ENCODE measurements around the gene PARP6.
A peak's percentile ranks its signal among the peaks of the same experiment; 100 is the strongest.
"Not testable (repeated sequence)": the region's sequence is repeated elsewhere in the genome, so short reads cannot be mapped to it uniquely, and the experiment has no call there.

Gene PARP6

DNA sequence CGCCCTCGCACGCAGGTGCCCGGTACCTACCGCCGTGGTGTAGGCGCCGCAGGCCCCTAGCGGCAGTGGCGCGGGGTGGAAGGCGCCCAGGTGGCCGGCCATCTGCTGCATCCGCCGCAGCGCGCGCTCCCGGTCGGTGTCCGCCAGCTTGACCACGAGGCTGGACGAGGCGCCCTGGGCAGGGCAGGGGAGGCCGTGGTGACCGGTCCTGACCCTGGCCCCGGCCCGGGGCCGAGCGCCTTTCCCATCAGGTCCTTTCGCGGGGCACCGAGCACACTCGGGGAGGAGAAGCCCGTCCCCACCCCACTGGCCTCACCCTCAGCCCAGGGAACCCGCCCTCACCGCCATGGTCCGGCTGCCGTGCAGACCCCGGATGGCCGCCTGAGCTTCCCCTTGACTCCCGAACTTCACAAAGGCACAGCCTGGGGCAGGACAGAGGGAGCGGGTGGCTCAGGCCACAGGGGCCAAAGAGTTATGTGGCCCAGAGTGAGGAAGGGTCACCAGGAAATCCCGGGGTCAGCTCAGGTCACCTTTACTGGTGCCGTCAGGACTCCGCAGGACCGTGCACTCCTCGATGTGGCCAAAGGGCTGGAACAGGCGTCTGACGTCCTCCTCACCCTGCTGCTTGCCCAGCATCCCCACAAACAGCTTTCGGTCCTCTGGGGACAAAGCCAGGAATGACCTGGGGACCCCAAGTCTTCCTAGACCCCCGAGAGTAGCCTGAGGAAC, 17.4 kb upstream of the PARP6 start:
- H3K36me3 ChIP-seq (ENCODE audit: insufficient read depth, low read length): no peaks in the 10 kb centered on the region
- no peaks in the 10 kb centered on the region for H3K9me3 ChIP-seq (ENCODE audit: low read length)
- H3K27me3 ChIP-seq (ENCODE audit: insufficient read depth, low read length): no peaks in the 10 kb centered on the region
- no peak overlapping the region for H2AFZ ChIP-seq (ENCODE audit: low read depth, low read length)
- no peak overlapping the region for H3K4me3 ChIP-seq (ENCODE audit: low read length)
- H3K4me1 ChIP-seq (ENCODE audit: insufficient read depth, low read length): no peaks in the 10 kb centered on the region

DNA sequence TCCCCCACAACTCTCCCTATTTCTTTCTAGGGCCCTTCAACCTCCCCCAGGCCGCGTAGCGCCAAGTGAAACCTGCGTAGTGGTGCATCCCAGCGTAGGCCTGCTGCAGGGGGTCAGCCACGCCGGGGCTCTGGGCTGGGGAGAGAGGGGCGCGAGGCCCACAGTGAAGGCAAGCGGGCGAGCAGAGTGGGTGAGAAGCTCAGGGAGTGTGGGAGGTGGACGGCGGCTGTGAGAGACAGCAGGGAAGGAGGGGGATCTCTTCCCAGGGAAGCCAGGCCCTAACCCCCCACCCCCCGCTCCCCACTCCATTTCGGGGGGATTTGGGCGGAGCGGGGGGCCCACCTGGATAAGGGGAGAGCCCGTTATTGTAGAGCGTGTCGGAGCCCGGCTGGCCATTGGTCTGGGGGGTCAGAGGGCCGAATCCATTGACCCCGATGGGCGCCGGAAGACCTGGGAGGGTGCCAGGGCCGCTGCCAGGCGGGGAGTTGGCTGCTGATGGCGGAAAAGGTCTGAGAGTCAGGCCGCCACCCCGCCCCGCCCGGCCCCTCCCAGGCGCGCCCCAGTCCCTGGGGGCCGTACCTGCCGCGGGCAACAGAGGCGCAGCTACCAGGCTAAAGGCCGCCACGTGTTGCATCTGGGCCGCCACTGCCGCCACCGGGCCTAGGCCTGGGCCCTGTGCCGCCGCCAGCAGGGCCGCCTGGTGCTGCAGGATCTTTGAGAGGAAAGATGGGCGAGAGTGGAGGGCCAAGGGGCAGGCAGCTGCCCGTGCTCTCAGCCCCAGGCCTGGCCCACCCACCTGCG, 16.6 kb upstream of the PARP6 start:
- H2AFZ ChIP-seq (ENCODE audit: low read depth, low read length): no peak overlapping the region

DNA sequence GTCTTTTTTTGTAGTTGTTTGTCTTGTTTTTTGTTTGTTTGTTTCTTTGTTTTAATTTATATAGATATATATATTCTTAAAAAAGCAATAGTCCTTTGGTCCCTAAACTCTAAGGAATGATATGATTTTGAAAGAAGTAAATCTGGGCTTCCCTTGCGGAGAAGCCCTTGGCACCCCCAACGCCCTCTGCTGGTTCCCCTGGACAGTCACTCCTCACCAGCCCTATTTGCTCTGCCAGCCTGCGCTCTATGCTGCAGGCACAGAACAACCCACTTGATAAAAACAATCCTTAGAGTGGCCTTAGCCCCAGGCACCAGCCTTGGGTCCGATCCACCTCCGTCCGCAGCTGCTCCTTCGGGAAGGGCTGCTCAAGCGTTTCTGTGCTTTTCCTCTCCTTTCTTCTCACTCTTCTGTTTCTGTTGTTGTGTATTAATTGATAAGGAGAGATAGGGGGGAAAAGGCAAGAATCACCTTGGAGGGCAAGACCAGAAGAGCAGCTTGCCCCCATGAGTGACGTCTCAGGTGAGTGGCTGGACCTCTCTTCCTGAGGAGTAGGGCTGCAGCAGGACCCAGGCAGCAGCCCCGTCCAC, 13.7 kb upstream of the PARP6 start:
- H3K27me3 ChIP-seq (ENCODE audit: insufficient read depth, low read length): no peaks in the 10 kb centered on the region
- no peaks in the 10 kb centered on the region for H3K4me1 ChIP-seq (ENCODE audit: insufficient read depth, low read length)
- no peak overlapping the region for H2AFZ ChIP-seq (ENCODE audit: low read depth, low read length)
- no peaks in the 10 kb centered on the region for H3K36me3 ChIP-seq (ENCODE audit: insufficient read depth, low read length)
- H3K4me3 ChIP-seq (ENCODE audit: low read length): no peak overlapping the region
- H3K9me3 ChIP-seq (ENCODE audit: low read length): no peaks in the 10 kb centered on the region

More for the DNA sequence above, 16.6 kb upstream of the PARP6 start:
- no peak overlapping the region for H3K4me3 ChIP-seq (ENCODE audit: low read length)
- H3K4me1 ChIP-seq (ENCODE audit: insufficient read depth, low read length): no peaks in the 10 kb centered on the region
- no peaks in the 10 kb centered on the region for H3K9me3 ChIP-seq (ENCODE audit: low read length)
- no peaks in the 10 kb centered on the region for H3K36me3 ChIP-seq (ENCODE audit: insufficient read depth, low read length)
- no peaks in the 10 kb centered on the region for H3K27me3 ChIP-seq (ENCODE audit: insufficient read depth, low read length)

DNA sequence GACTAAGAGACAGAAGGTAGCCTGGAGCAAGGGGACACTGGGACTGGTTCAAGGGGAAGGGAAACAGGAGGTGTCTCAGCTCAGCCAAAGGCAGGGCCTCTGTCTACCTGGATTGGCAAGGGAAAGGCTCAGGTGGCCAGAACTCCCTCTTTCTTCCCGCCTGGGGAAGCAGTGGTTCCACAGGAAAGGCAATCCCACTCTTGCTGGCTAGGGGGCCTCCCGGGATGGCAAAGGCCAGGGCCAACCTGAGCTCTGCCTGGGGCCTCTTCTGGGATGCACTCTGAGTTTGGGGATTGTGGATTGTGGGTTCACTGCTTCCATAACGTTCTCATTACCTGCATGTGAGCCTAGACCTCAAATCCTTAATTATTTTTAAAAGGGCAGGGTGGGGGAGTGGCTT, 13.0 kb upstream of the PARP6 start:
- no peaks in the 10 kb centered on the region for H3K27me3 ChIP-seq (ENCODE audit: insufficient read depth, low read length)
- H3K4me1 ChIP-seq (ENCODE audit: insufficient read depth, low read length): no peaks in the 10 kb centered on the region
- H3K36me3 ChIP-seq (ENCODE audit: insufficient read depth, low read length): no peaks in the 10 kb centered on the region
- H3K4me3 ChIP-seq (ENCODE audit: low read length): no peak overlapping the region
- no peak overlapping the region for H2AFZ ChIP-seq (ENCODE audit: low read depth, low read length)
- H3K9me3 ChIP-seq (ENCODE audit: low read length): no peaks in the 10 kb centered on the region

DNA sequence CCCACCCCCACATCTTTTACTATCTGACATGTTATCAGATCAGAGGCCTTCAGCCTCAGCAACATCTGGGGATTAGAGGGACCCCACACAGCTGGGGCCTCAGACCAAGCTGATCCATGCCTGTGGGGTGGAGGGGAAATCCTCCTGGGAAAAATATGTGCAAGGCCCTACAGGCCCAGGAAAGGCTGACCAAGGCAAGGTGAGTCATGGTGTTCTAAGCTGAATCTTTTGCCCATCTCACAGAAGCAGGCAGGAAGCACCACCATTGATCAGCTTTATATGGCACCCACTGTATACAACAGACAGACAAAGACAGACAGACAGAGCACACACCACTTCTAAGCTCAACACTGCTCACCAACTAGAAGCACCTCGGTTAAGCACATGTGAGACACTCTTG, 12.4 kb upstream of the PARP6 start:
- Histone ChIP-seq H2AFZ (ENCODE audit: low read depth, low read length) (no peak overlapping the region), H3K9me3 (ENCODE audit: low read length) (no peaks in the 10 kb centered on the region), H3K4me3 (ENCODE audit: low read length) (no peak overlapping the region), H3K4me1 (ENCODE audit: insufficient read depth, low read length) (no peaks in the 10 kb centered on the region), H3K36me3 (ENCODE audit: insufficient read depth, low read length) (no peaks in the 10 kb centered on the region), H3K27me3 (ENCODE audit: insufficient read depth, low read length) (no peaks in the 10 kb centered on the region)

DNA sequence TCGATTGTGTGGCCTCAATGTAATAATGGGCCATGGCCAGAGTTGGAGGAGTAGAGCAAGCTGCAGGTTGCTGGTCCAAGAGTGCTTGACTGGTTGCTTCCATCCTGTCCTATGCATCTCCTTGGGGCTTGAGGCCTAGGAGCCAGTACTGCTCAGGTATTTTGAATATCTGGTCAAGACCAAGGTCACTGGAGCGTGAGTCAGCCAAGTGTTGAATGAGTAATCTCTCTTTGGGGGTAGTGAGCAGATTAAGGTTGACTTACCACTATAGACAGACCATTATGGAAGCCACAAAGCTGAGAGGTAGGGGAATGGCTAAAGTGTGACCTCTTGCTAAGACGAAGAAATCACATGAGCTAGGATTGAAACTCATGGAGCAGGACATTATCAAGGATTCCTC, 9.4 kb upstream of the PARP6 start:
- Histone ChIP-seq H3K36me3 (ENCODE audit: insufficient read depth, low read length) (no peaks in the 10 kb centered on the region), H2AFZ (ENCODE audit: low read depth, low read length) (no peak overlapping the region), H3K4me3 (ENCODE audit: low read length) (no peak overlapping the region), H3K9me3 (ENCODE audit: low read length) (no peaks in the 10 kb centered on the region), H3K27me3 (ENCODE audit: insufficient read depth, low read length) (no peaks in the 10 kb centered on the region), H3K4me1 (ENCODE audit: insufficient read depth, low read length) (no peaks in the 10 kb centered on the region)

DNA sequence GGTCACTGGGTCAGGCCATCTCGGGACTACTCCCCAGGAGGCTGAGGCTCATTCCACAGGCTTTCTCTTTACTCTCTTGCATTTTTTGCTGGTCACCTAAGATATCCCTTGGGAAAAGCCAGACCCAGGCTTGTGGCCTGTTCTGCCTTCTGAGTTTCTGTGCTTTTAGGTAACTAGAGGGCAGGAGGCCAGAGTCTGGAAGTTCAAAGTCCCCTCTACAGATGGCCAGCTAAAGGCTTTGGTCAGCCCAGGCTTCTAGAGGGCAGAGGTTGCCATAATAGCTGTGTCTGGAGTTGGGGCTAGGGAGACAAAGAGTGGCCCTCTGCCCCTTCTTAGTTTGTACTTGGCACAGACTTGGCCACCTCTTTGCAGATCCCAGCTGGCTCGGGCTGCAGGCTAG, 8.4 kb upstream of the PARP6 start:
- no peak overlapping the region for H3K4me3 ChIP-seq (ENCODE audit: low read length)
- no peaks in the 10 kb centered on the region for H3K27me3 ChIP-seq (ENCODE audit: insufficient read depth, low read length)
- H3K4me1 ChIP-seq (ENCODE audit: insufficient read depth, low read length): no peaks in the 10 kb centered on the region
- no peaks in the 10 kb centered on the region for H3K36me3 ChIP-seq (ENCODE audit: insufficient read depth, low read length)
- no peak overlapping the region for H2AFZ ChIP-seq (ENCODE audit: low read depth, low read length)
- no peaks in the 10 kb centered on the region for H3K9me3 ChIP-seq (ENCODE audit: low read length)

DNA sequence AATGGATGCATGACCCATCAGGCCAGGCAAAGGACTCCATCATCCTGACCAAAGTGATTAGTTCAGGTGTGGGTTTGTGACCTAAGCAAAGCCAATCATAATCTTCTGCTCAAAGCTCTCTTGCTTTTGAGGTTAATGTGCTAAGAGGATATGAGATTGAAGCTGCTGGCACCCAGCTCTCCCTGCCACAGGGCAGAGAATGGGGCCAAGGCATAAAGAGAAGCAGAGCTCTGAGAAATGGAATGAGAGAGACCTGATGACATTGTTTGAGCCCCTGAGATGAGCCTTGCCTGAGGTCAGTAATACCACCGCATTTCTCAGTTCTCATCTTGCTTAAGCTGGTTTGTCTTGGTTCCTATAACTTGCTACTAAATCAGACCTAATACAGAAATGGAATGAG, 6.4 kb upstream of the PARP6 start:
- Histone ChIP-seq H3K27me3 (ENCODE audit: insufficient read depth, low read length) (no peaks in the 10 kb centered on the region), H3K36me3 (ENCODE audit: insufficient read depth, low read length) (no peaks in the 10 kb centered on the region), H2AFZ (ENCODE audit: low read depth, low read length) (no peak overlapping the region), H3K9me3 (ENCODE audit: low read length) (no peaks in the 10 kb centered on the region), H3K4me3 (ENCODE audit: low read length) (no peak overlapping the region), H3K4me1 (ENCODE audit: insufficient read depth, low read length) (no peaks in the 10 kb centered on the region)

DNA sequence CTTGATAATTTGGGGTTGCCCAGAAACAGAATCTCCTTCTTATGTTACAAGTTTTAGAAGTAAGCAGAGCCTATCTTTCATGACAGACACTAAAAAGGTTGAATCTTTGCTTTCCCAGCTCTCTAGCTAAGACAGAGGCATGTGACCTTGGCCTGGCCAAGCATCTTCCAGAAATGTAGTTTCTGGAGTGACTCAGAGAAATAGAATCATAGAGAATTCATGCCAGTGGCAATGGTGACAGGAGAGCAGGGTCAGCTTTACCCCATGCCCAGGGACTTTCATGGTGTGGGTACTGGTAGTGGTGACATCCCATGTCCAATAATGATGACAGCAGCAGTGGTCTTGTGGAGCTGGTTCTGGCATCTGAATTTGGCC, 4.0 kb upstream of the PARP6 start:
- no peaks in the 10 kb centered on the region for H3K36me3 ChIP-seq (ENCODE audit: insufficient read depth, low read length)
- no peaks in the 10 kb centered on the region for H3K27me3 ChIP-seq (ENCODE audit: insufficient read depth, low read length)
- H3K9me3 ChIP-seq (ENCODE audit: low read length): no peaks in the 10 kb centered on the region
- H3K4me1 ChIP-seq (ENCODE audit: insufficient read depth, low read length): peaks cover 10% of the 10 kb centered on the region
- H2AFZ ChIP-seq (ENCODE audit: low read depth, low read length): no peak overlapping the region
- no peak overlapping the region for H3K4me3 ChIP-seq (ENCODE audit: low read length)

DNA sequence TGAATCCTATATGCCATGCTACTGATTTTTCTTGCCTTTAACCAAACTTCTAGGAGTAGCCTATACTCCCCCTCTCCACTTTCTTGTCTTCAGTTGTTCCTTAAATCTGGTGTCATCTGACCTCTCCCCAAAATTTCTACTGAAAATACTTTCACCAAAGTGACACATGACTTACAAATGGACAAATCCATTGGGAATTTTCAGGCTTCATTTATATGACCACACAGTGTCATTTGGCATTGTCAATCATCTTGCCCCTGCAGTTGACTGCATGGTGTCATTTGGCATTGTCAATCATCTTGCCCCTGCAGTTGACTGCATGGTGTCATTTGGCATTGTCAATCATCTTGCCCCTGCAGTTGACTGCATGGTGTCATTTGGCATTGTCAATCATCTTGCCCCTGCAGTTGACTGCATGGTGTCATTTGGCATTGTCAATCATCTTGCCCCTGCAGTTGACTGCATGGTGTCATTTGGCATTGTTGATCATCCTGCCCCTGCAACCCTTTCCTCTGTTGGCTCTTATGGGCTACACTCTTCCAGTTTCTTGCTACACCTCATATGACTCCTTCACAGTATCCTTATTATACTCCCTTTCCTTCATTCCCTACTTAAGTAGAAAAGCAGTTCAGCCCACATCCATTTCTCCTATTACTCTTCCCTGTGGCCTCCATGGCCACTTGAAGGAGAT, 3.4 kb upstream of the PARP6 start:
- not testable (repeated sequence) for H3K36me3 ChIP-seq (ENCODE audit: insufficient read depth, low read length); H2AFZ ChIP-seq (ENCODE audit: low read depth, low read length); H3K9me3 ChIP-seq (ENCODE audit: low read length); H3K4me3 ChIP-seq (ENCODE audit: low read length); H3K27me3 ChIP-seq (ENCODE audit: insufficient read depth, low read length)
- H3K4me1 ChIP-seq (ENCODE audit: insufficient read depth, low read length): peaks cover 16% of the 10 kb centered on the region

DNA sequence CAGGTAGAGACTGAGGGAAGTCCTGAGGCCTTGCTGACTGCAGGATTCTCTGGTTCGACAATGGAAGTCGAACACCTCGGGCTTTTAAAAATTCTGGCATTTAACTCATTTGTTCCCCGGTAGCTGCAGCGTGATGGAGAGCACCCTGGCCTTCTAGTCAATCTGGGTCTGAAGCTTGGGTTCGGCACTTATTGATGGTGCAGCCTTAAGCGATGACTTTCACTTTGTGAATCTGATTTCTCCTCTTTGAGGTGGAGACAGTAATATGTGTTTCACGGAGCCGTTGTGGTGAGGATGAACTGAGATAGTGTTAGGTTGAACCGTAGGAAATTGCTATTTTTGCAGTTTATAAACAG, 621 bp upstream of the PARP6 start:
- H3K4me1 ChIP-seq (ENCODE audit: insufficient read depth, low read length): peaks cover 17% of the 10 kb centered on the region
- H3K36me3 ChIP-seq (ENCODE audit: insufficient read depth, low read length): peaks cover 18% of the 10 kb centered on the region
- H3K9me3 ChIP-seq (ENCODE audit: low read length): no peaks in the 10 kb centered on the region

DNA sequence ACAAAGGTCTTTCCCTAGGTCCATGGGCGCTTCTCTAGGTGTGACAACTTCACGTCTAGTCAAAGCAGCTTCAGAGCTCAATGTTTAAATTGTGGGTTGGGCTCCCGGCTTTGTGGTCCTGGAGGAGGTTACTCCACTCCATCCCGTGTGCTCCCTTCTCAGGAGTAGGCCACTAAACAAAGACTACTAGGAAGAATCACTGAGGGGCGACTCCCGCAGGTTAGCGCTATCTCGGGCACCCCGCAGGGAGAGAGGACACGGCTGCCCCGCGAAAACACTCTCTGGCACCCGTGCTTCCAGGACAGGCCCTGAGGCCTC, 500 bp downstream of the PARP6 start:
- Histone ChIP-seq H3K36me3 (ENCODE audit: insufficient read depth, low read length) (peaks cover 27% of the 10 kb centered on the region), H3K27me3 (ENCODE audit: insufficient read depth, low read length) (no peaks in the 10 kb centered on the region), H3K4me1 (ENCODE audit: insufficient read depth, low read length) (peaks cover 17% of the 10 kb centered on the region), H2AFZ (ENCODE audit: low read depth, low read length) (peak overlapping the region; percentile 32), H3K9me3 (ENCODE audit: low read length) (no peaks in the 10 kb centered on the region), H3K4me3 (ENCODE audit: low read length) (peak overlapping the region; percentile 85)

More for the DNA sequence above, 621 bp upstream of the PARP6 start:
- Histone ChIP-seq H3K4me3 (ENCODE audit: low read length) (peak overlapping the region; percentile 85), H3K27me3 (ENCODE audit: insufficient read depth, low read length) (no peaks in the 10 kb centered on the region), H2AFZ (ENCODE audit: low read depth, low read length) (peak overlapping the region; percentile 68)

DNA sequence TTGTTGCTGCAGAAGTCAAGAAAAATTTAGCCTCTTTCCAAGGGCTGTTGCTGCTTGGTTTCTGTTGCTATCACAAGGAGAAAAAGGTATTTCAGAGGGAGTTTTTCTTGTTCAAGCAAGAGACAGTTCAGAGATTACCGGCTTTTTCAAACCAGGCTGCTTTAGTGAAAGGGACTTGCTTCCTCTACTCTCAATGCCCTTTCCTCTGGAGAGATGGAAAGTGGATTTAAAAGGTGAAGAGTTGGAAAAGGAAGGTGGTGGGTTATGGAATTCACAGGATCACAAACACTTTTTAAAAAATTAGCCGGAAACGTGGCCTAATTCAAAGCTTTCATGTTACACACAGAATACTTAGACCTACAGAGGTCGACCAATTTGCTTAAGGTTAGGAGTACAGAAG, 1.1 kb downstream of the PARP6 start:
- H3K36me3 ChIP-seq (ENCODE audit: insufficient read depth, low read length): peaks cover 34% of the 10 kb centered on the region
- H2AFZ ChIP-seq (ENCODE audit: low read depth, low read length): no peak overlapping the region
- peaks cover 17% of the 10 kb centered on the region for H3K4me1 ChIP-seq (ENCODE audit: insufficient read depth, low read length)
- H3K4me3 ChIP-seq (ENCODE audit: low read length): peak overlapping the region; percentile 85
- H3K9me3 ChIP-seq (ENCODE audit: low read length): no peaks in the 10 kb centered on the region
- H3K27me3 ChIP-seq (ENCODE audit: insufficient read depth, low read length): no peaks in the 10 kb centered on the region
